ENCODE measurements around the gene NCOA6.

GRCh38 chr20:34831936-34832335 is 6.5 kb upstream of the NCOA6 start:
- no peak for TF ChIP-seq RAD21 (IDR thresholded peaks at IDR 0.05; ENCODE audit: low read length)
- no peak for TF ChIP-seq SMC3 (IDR thresholded peaks at IDR 0.05; ENCODE audit: low read depth, low read length)
- TF ChIP-seq POLR2A (IDR thresholded peaks at IDR 0.05; ENCODE audit: low read depth, low read length), result no peak
- no peak for TF ChIP-seq CTCF (conservative IDR thresholded peaks at IDR 0.05; ENCODE audit: low read depth, low read length)
- TF ChIP-seq CEBPB (IDR thresholded peaks at IDR 0.05; ENCODE audit: low read depth, low read length), result no peak
- no peak for TF ChIP-seq RFX5 (IDR thresholded peaks at IDR 0.05; ENCODE audit: low read depth, low read length)
- no peak for TF ChIP-seq FOS (IDR thresholded peaks at IDR 0.05; ENCODE audit: low read depth, low read length)
- no peak for TF ChIP-seq MAZ (IDR thresholded peaks at IDR 0.05; ENCODE audit: borderline replicate concordance, low read depth, low read length)
- no peak for TF ChIP-seq MAFK (IDR thresholded peaks at IDR 0.05; ENCODE audit: low read depth, low read length)
- TF ChIP-seq, protein P1, sequence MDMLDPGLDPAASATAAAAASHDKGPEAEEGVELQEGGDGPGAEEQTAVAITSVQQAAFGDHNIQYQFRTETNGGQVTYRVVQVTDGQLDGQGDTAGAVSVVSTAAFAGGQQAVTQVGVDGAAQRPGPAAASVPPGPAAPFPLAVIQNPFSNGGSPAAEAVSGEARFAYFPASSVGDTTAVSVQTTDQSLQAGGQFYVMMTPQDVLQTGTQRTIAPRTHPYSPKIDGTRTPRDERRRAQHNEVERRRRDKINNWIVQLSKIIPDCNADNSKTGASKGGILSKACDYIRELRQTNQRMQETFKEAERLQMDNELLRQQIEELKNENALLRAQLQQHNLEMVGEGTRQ (IDR thresholded peaks at IDR 0.05; ENCODE audit: low read depth, low read length), result no peak
- TF ChIP-seq RCOR1 (IDR thresholded peaks at IDR 0.05; ENCODE audit: insufficient replicate concordance, low read length), result no peak
- TF ChIP-seq ELK1 (IDR thresholded peaks at IDR 0.05; ENCODE audit: borderline replicate concordance, low read depth, low read length), result no peak
